Retinal pigment epithelial cell (primary cell): Measurements from ENCODE around the gene TPSAB1.

Source experiments
- DNase-seq: peaks from one replicate; pipeline ENCODE4 v3.0.0-alpha.2; 2010; ENCODE audit warnings: low read depth
- H3K4me3 ChIP-seq: 2 replicates; pipeline ENCODE4 v1.5.1; 2011; ENCODE audit warnings: mild to moderate bottlenecking, low read length, control low read depth, moderate library complexity
- TF ChIP-seq, protein P1 (sequence below): conservative IDR thresholded peaks from 2 replicates; pipeline ENCODE4 v1.5.1; 2011; ENCODE audit warnings: low read depth, low read length, control low read depth, inconsistent platforms

Gene TPSAB1

DNA sequence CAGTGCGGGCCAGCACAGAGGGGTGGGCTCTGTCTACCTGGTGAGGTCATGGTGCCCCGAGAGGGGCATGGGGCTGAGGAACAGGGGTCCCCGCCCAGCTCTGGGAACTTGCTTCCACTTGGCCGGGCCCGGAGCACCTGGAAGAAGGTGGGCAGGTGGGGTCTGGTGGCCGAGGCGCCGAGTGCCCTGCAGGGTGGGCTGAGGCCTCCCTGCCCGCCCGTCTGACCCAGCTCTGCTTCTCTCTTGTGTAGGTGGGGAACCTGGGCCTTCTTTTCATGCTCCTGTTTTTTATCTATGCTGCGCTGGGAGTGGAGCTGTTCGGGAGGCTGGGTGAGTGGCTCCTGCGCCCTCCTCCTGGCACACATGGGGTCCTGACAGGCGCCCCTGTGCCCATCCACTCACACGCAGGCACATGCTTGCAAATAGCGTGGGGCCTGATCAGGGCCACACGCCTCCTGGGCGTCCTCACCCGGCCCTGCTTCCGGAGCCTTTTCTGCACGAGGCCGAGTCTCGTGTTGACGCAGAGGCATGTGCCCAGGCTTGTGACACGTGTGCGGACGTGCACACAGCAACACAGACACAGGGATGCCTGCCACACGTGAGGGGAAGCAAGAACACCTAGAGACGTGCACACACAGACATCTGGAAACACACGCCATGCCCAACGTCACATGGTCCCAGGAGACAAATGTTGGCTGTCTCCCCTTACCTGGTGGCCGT lies 23.7 kb upstream of the TPSAB1 start:
- TF ChIP-seq, protein P1, sequence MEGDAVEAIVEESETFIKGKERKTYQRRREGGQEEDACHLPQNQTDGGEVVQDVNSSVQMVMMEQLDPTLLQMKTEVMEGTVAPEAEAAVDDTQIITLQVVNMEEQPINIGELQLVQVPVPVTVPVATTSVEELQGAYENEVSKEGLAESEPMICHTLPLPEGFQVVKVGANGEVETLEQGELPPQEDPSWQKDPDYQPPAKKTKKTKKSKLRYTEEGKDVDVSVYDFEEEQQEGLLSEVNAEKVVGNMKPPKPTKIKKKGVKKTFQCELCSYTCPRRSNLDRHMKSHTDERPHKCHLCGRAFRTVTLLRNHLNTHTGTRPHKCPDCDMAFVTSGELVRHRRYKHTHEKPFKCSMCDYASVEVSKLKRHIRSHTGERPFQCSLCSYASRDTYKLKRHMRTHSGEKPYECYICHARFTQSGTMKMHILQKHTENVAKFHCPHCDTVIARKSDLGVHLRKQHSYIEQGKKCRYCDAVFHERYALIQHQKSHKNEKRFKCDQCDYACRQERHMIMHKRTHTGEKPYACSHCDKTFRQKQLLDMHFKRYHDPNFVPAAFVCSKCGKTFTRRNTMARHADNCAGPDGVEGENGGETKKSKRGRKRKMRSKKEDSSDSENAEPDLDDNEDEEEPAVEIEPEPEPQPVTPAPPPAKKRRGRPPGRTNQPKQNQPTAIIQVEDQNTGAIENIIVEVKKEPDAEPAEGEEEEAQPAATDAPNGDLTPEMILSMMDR: no peak
- no peak for DNase-seq
- no peak overlapping the region for H3K4me3 ChIP-seq

DNA sequence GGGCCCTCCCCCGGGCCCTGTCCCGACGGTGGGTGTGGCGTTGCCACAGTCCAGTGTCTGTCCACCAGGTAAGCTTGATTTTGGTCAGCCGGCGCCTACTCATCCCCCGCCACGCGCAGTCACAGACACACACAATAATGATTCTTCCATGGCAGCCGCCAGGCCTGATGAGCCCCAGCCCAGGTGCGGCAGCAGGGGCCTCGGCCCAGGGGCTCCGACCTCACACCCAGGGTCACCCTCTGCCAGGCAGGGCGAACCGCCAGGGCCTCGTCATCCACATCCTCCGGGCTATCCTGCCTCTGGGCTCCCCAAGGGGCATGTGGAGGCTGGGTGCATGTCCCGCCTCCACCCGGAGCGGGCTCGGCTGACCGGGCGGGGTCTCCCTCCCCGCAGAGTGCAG lies 23.0 kb upstream of the TPSAB1 start:
- DNase-seq: no peak
- TF ChIP-seq, protein P1: no peak
- H3K4me3 ChIP-seq: no peak overlapping the region

DNA sequence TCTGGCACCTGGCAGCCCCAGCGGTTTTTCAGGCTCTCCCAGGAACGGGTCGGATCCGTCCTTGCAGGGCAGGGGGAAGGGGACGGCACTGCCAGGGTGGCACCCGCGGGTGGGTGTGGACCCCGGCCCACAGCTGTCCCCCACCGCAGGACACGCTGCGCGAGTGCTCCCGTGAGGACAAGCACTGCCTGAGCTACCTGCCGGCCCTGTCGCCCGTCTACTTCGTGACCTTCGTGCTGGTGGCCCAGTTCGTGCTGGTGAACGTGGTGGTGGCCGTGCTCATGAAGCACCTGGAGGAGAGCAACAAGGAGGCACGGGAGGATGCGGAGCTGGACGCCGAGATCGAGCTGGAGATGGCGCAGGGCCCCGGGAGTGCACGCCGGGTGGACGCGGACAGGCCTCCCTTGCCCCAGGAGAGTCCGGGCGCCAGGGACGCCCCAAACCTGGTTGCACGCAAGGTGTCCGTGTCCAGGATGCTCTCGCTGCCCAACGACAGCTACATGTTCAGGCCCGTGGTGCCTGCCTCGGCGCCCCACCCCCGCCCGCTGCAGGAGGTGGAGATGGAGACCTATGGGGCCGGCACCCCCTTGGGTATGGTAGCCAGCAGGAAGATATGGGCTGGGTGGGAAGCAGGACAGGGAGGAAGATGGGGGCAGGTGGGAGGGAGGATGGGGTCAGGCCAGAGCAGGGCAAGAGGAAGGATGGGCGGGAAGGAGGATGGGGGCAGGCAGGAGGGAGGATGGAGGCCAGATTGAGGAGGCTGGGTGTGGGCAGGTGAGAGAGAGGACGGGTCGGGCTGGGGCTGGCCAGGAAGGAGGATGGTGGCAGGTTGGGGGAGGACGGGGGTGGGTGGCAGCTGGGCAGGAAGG lies 22.2 kb upstream of the TPSAB1 start:
- no peak overlapping the region for H3K4me3 ChIP-seq
- DNase-seq: no peak
- TF ChIP-seq, protein P1: no peak

DNA sequence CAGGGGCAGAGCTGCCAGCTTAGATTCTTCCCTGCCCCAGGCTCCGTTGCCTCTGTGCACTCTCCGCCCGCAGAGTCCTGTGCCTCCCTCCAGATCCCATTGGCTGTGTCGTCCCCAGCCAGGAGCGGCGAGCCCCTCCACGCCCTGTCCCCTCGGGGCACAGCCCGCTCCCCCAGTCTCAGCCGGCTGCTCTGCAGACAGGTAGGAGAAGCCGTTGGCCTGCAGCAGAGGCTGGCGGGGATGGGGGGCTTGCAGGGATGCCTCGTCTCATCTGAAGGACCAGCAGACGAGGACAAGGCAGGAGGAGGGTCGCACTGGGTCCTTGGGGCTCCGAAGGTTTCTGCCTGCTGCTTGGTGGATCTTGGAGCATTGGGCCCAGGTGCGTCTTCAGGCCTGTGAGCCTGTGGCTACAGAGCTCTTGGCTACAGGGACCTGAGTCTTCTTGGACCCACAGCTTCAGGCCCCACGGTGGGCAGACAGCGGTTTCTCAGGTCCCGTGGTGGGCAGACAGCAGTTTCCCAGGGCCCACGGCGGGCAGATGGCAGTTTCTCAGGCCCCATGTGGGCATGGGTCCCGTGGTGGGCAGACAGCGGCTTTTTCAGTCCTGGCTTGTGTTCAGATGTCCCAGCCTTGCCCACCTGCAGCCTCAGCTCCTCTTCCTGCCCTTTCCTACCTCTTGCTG lies 21.4 kb upstream of the TPSAB1 start:
- no peak overlapping the region for H3K4me3 ChIP-seq
- TF ChIP-seq, protein P1: no peak
- DNase-seq: no peak

DNA sequence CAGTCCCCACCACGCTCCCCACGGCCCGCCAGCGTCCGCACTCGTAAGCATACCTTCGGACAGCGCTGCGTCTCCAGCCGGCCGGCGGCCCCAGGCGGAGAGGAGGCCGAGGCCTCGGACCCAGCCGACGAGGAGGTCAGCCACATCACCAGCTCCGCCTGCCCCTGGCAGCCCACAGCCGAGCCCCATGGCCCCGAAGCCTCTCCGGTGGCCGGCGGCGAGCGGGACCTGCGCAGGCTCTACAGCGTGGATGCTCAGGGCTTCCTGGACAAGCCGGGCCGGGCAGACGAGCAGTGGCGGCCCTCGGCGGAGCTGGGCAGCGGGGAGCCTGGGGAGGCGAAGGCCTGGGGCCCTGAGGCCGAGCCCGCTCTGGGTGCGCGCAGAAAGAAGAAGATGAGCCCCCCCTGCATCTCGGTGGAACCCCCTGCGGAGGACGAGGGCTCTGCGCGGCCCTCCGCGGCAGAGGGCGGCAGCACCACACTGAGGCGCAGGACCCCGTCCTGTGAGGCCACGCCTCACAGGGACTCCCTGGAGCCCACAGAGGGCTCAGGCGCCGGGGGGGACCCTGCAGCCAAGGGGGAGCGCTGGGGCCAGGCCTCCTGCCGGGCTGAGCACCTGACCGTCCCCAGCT lies 20.3 kb upstream of the TPSAB1 start:
- no peak for DNase-seq
- H3K4me3 ChIP-seq: no peak overlapping the region
- TF ChIP-seq, protein P1: no peak

DNA sequence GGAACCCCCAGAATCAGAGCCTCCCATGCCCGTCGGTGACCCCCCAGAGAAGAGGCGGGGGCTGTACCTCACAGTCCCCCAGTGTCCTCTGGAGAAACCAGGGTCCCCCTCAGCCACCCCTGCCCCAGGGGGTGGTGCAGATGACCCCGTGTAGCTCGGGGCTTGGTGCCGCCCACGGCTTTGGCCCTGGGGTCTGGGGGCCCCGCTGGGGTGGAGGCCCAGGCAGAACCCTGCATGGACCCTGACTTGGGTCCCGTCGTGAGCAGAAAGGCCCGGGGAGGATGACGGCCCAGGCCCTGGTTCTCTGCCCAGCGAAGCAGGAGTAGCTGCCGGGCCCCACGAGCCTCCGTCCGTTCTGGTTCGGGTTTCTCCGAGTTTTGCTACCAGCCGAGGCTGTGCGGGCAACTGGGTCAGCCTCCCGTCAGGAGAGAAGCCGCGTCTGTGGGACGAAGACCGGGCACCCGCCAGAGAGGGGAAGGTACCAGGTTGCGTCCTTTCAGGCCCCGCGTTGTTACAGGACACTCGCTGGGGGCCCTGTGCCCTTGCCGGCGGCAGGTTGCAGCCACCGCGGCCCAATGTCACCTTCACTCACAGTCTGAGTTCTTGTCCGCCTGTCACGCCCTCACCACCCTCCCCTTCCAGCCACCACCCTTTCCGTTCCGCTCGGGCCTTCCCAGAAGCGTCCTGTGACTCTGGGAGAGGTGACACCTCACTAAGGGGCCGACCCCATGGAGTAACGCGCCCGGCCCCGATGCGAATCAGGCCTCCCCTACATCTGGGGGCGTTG lies 19.5 kb upstream of the TPSAB1 start:
- no peak overlapping the region for H3K4me3 ChIP-seq
- TF ChIP-seq, protein P1: no peak
- DNase-seq: no peak
